H9 (cell line): ENCODE data around the gene FAM83F. TPM values are rescaled to one million over a fixed set of nuclear protein-coding genes. Genes with fewer than 3 reads are reported as not detected.

Experiments used
- DNase-seq: peaks from one replicate; pipeline ENCODE4 v3.0.0-alpha.2; 2017
- H2AFZ ChIP-seq: one replicate; pipeline ENCODE4 v1.6.1; 2013; ENCODE audit warnings: mild to moderate bottlenecking, low read length, control low read depth, moderate library complexity
- H2AK5ac ChIP-seq: 2 replicates; pipeline ENCODE4 v1.6.1; 2013; ENCODE audit warnings: low read length, control low read depth, mixed read lengths; ENCODE audit not compliant: insufficient read length
- H2BK120ac ChIP-seq: one replicate; pipeline ENCODE4 v1.6.1; 2013; ENCODE audit warnings: low read depth, mild to moderate bottlenecking, low read length, control low read depth, inconsistent platforms; ENCODE audit not compliant: poor library complexity, severe bottlenecking
- H2BK12ac ChIP-seq: 2 replicates; pipeline ENCODE4 v1.6.1; 2013; ENCODE audit warnings: low read length, control low read depth, mixed read lengths, low read depth; ENCODE audit not compliant: insufficient read length
- H2BK15ac ChIP-seq: 2 replicates; pipeline ENCODE4 v1.6.1; 2013; ENCODE audit warnings: low read depth, low read length, control low read depth
- H2BK20ac ChIP-seq: one replicate; pipeline ENCODE4 v1.6.1; 2013; ENCODE audit warnings: low read depth, mild to moderate bottlenecking, low read length, control low read depth, inconsistent platforms; ENCODE audit not compliant: poor library complexity, severe bottlenecking
- H2BK5ac ChIP-seq: 2 replicates; pipeline ENCODE4 v1.6.1; 2013; ENCODE audit warnings: low read length, control low read depth, mixed read lengths; ENCODE audit not compliant: insufficient read length
- H3K14ac ChIP-seq: 2 replicates; pipeline ENCODE4 v1.6.1; 2013; ENCODE audit warnings: low read length, control low read depth; ENCODE audit not compliant: insufficient read depth
- H3K18ac ChIP-seq: 2 replicates; pipeline ENCODE4 v1.6.1; 2013; ENCODE audit warnings: low read depth, mild to moderate bottlenecking, mixed read lengths, low read length, control low read depth; ENCODE audit not compliant: insufficient read length
- H3K23ac ChIP-seq: 2 replicates; pipeline ENCODE4 v1.6.1; 2013; ENCODE audit warnings: low read length, control low read depth, mixed read lengths, low read depth; ENCODE audit not compliant: insufficient read length
- H3K23me2 ChIP-seq: 2 replicates; pipeline ENCODE4 v1.6.1; 2013; ENCODE audit warnings: low read depth, mild to moderate bottlenecking, mixed read lengths, low read length, control low read depth; ENCODE audit not compliant: insufficient read length, poor library complexity, severe bottlenecking
- H3K27ac ChIP-seq: 2 replicates; pipeline ENCODE4 v1.5.1; 2013; ENCODE audit warnings: low read length, control low read depth, mixed read lengths, low read depth; ENCODE audit not compliant: insufficient read length
- H3K27me3 ChIP-seq: 2 replicates; pipeline ENCODE4 v1.6.1; 2013; ENCODE audit warnings: low read length, control low read depth, inconsistent platforms; ENCODE audit not compliant: insufficient read depth
- H3K4ac ChIP-seq: 2 replicates; pipeline ENCODE4 v1.6.1; 2013; ENCODE audit warnings: low read depth, mild to moderate bottlenecking, control low read depth, inconsistent platforms, low read length, moderate library complexity
- H3K4me1 ChIP-seq: 2 replicates; pipeline ENCODE4 v1.6.1; 2013; ENCODE audit warnings: low read length, control low read depth, inconsistent platforms; ENCODE audit not compliant: insufficient read depth
- H3K4me2 ChIP-seq: 2 replicates; pipeline ENCODE4 v1.6.1; 2013; ENCODE audit warnings: low read length, control low read depth, mixed read lengths; ENCODE audit not compliant: insufficient read length, insufficient read depth
- H3K56ac ChIP-seq: 2 replicates; pipeline ENCODE4 v1.6.1; 2013; ENCODE audit warnings: low read depth, mild to moderate bottlenecking, mixed read lengths, low read length, control low read depth; ENCODE audit not compliant: insufficient read length
- H3K79me1 ChIP-seq: 2 replicates; pipeline ENCODE4 v1.6.1; 2013; ENCODE audit warnings: low read depth, mild to moderate bottlenecking, moderate library complexity, low read length, control low read depth, inconsistent platforms; ENCODE audit not compliant: insufficient read depth, poor library complexity, severe bottlenecking
- H3K79me2 ChIP-seq: 2 replicates; pipeline ENCODE4 v1.6.1; 2013; ENCODE audit warnings: low read length, control low read depth, inconsistent platforms; ENCODE audit not compliant: insufficient read depth
- H3K9ac ChIP-seq: 2 replicates; pipeline ENCODE4 v1.6.1; 2013; ENCODE audit warnings: low read length, control low read depth, mixed read lengths; ENCODE audit not compliant: insufficient read length; ENCODE audit errors: extremely low read depth
- H3K9me3 ChIP-seq: one replicate; pipeline ENCODE4 v1.6.1; 2013; ENCODE audit warnings: low read depth, low read length, inconsistent platforms; ENCODE audit not compliant: control insufficient read depth
- H3T11ph ChIP-seq: one replicate; pipeline ENCODE4 v1.6.1; 2013; ENCODE audit warnings: mild to moderate bottlenecking, low read length, control low read depth, inconsistent platforms
- H4K20me1 ChIP-seq: one replicate; pipeline ENCODE4 v1.6.1; 2013; ENCODE audit not compliant: control insufficient read depth, insufficient read length, insufficient read depth
- H4K5ac ChIP-seq: 2 replicates; pipeline ENCODE4 v1.6.1; 2013; ENCODE audit warnings: low read depth, mild to moderate bottlenecking, mixed read lengths, low read length, control low read depth; ENCODE audit not compliant: insufficient read length
- H4K8ac ChIP-seq: replicated peaks from 2 replicates; pipeline ENCODE4 v1.6.1; 2013; ENCODE audit warnings: low read length, control low read depth, mixed read lengths, low read depth; ENCODE audit not compliant: insufficient read length
- H4K91ac ChIP-seq: 2 replicates; pipeline ENCODE4 v1.6.1; 2013; ENCODE audit warnings: low read depth, mild to moderate bottlenecking, moderate library complexity, mixed read lengths, low read length, control low read depth; ENCODE audit not compliant: insufficient read length
- H3K27ac Mint-ChIP-seq, 3 experiments: 2 replicates in 2 of 3; 3 replicates in 1 of 3; pipeline ENCODE4 v1.8.0; 2020 to 2021; ENCODE audit warnings: mixed read lengths in 3 of 3, mild to moderate bottlenecking in 1 of 3, moderate library complexity in 1 of 3
- H3K27me3 Mint-ChIP-seq: 2 replicates; pipeline ENCODE4 v1.8.0; 2021; ENCODE audit warnings: low read depth, mild to moderate bottlenecking, moderate library complexity, mixed read lengths
- H3K36me3 Mint-ChIP-seq, 3 experiments: 2 replicates in 2 of 3; 3 replicates in 1 of 3; pipeline ENCODE4 v1.8.0; 2020 to 2021; ENCODE audit warnings: low read depth in 3 of 3, mixed read lengths in 3 of 3; ENCODE audit not compliant: insufficient read depth in 1 of 3
- H3K4me1 Mint-ChIP-seq, 2 experiments: 2 replicates each; pipeline ENCODE4 v1.8.0; 2020; ENCODE audit warnings: mixed read lengths in 2 of 2
- H3K4me3 Mint-ChIP-seq, 2 experiments: 2 replicates in 1 of 2; 3 replicates in 1 of 2; pipeline ENCODE4 v1.8.0; 2020 to 2021; ENCODE audit warnings: mild to moderate bottlenecking in 2 of 2, mixed read lengths in 2 of 2, moderate library complexity in 1 of 2
- H3K9me3 Mint-ChIP-seq, 2 experiments: 2 replicates in 1 of 2; 3 replicates in 1 of 2; pipeline ENCODE4 v1.8.0; 2020; ENCODE audit warnings: mild to moderate bottlenecking in 2 of 2, mixed read lengths in 2 of 2, moderate library complexity in 1 of 2
- CTCF ChIP-seq: fragments of 200-600 bp; sonication (generic); conservative IDR thresholded peaks from 3 replicates; pipeline ENCODE4 v1.8.0; 2021; ENCODE audit warnings: antibody characterized with exemption, mild to moderate bottlenecking
- WGBS: extraction: QIAGEN DNeasy Blood & Tissue Kit; methylation state at CpG from one replicate; pipeline ENCODE4 v1.1.7; 2013; ENCODE audit warnings: missing lambda C conversion rate, low lambda C conversion rate, mixed read lengths; ENCODE audit not compliant: insufficient read length; ENCODE audit errors: extremely low coverage; 5-methylcytosine and 5-hydroxymethylcytosine counted together
- total RNA-seq: library from RNA; stranded (reverse); gene quantifications from 2 replicates; pipeline ENCODE4 v1.2.1, GENCODE V29; 2021

Gene FAM83F
- total RNA-seq, 1 experiment from 2014 or later, result 17.4 TPM

GRCh38 chr22:39983346-39983745 lies 11.4 kb upstream of the FAM83F start:
- Mint-ChIP-seq H3K27me3 (peaks cover 57% of the 10 kb centered on the region), H3K27ac (no peak overlapping the region; a peak in 1 of 7 replicates)

More at GRCh38 chr22:39983346-39983745, 11.4 kb upstream of the FAM83F start:
- Histone ChIP-seq H3K9ac (no peak overlapping the region), H3K79me2 (no peaks in the 10 kb centered on the region), H3K27me3 (no peaks in the 10 kb centered on the region), H4K91ac (no peak overlapping the region), H2BK120ac (no peak overlapping the region), H3T11ph (no peak overlapping the region), H2AFZ (no peak overlapping the region), H3K9me3 (no peaks in the 10 kb centered on the region), H4K8ac (no peak overlapping the region), H2BK12ac (no peak overlapping the region), H3K4ac (no peak overlapping the region), H3K79me1 (no peaks in the 10 kb centered on the region), H3K56ac (no peak overlapping the region), H3K23me2 (no peaks in the 10 kb centered on the region), H4K5ac (no peak overlapping the region), H3K4me1 (no peaks in the 10 kb centered on the region), H3K27ac (no peak overlapping the region), H2BK20ac (no peak overlapping the region), H3K4me2 (no peak overlapping the region), H2AK5ac (no peak overlapping the region), H2BK15ac (no peak overlapping the region), H3K23ac (no peak overlapping the region), H2BK5ac (no peak overlapping the region), H3K18ac (no peak overlapping the region), H3K14ac (no peak overlapping the region), H4K20me1 (no peaks in the 10 kb centered on the region)
- no peaks in the 10 kb centered on the region for H3K9me3 Mint-ChIP-seq
- DNase-seq, result no peak
- no peak for TF ChIP-seq CTCF
- H3K36me3 Mint-ChIP-seq, result no peaks in the 10 kb centered on the region
- no peaks in the 10 kb centered on the region for H3K4me1 Mint-ChIP-seq
- no peak overlapping the region for H3K4me3 Mint-ChIP-seq
- WGBS, result no CpG with 5 or more reads among the region's 4 CpGs
